ENCODE measurements around the gene CSGALNACT2.
A peak's percentile ranks its signal among the peaks of the same experiment; 100 is the strongest.

Gene CSGALNACT2

GRCh38 chr10:43204042-43204942 is 66.0 kb downstream of the CSGALNACT2 start:
- DNase-seq = no peak

GRCh38 chr10:43204943-43205671 is 66.9 kb downstream of the CSGALNACT2 start:
- DNase-seq = peak; percentile 61

- no peak for DNase-seq
Observed at GRCh38 chr10:43205681-43206390, 67.6 kb downstream of the CSGALNACT2 start.

- DNase-seq = no peak
Observed at GRCh38 chr10:43206391-43207235, 68.4 kb downstream of the CSGALNACT2 start.

GRCh38 chr10:43208147-43209073 is 70.2 kb downstream of the CSGALNACT2 start:
- DNase-seq = no peak

- DNase-seq = no peak
Observed at GRCh38 chr10:43209074-43209455, 70.8 kb downstream of the CSGALNACT2 start.

- no peak for DNase-seq
Observed at GRCh38 chr10:43209651-43210141, 71.5 kb downstream of the CSGALNACT2 start.

- no peak for DNase-seq
Observed at GRCh38 chr10:43210556-43210955, 72.3 kb downstream of the CSGALNACT2 start.

GRCh38 chr10:43211030-43211429 is 72.8 kb downstream of the CSGALNACT2 start:
- DNase-seq = no peak

- no peak for DNase-seq
Observed at GRCh38 chr10:43211431-43212042, 73.3 kb downstream of the CSGALNACT2 start.

GRCh38 chr10:43212043-43212721 is 73.9 kb downstream of the CSGALNACT2 start:
- no peak for DNase-seq

GRCh38 chr10:43214071-43214955 is 76.1 kb downstream of the CSGALNACT2 start:
- DNase-seq = no peak

GRCh38 chr10:43214956-43215561 is 76.8 kb downstream of the CSGALNACT2 start:
- no peak for DNase-seq

- DNase-seq = no peak
Observed at GRCh38 chr10:43215758-43216455, 77.7 kb downstream of the CSGALNACT2 start.

- no peak for DNase-seq
Observed at GRCh38 chr10:43216931-43217562, 78.8 kb downstream of the CSGALNACT2 start.

GRCh38 chr10:43217563-43218205 is 79.4 kb downstream of the CSGALNACT2 start:
- DNase-seq = no peak

Measured in suppressor macrophage treated with lipopolysaccharide for 4 hours (primary cell).